ENCODE measurements around the gene IRF2.

DNA sequence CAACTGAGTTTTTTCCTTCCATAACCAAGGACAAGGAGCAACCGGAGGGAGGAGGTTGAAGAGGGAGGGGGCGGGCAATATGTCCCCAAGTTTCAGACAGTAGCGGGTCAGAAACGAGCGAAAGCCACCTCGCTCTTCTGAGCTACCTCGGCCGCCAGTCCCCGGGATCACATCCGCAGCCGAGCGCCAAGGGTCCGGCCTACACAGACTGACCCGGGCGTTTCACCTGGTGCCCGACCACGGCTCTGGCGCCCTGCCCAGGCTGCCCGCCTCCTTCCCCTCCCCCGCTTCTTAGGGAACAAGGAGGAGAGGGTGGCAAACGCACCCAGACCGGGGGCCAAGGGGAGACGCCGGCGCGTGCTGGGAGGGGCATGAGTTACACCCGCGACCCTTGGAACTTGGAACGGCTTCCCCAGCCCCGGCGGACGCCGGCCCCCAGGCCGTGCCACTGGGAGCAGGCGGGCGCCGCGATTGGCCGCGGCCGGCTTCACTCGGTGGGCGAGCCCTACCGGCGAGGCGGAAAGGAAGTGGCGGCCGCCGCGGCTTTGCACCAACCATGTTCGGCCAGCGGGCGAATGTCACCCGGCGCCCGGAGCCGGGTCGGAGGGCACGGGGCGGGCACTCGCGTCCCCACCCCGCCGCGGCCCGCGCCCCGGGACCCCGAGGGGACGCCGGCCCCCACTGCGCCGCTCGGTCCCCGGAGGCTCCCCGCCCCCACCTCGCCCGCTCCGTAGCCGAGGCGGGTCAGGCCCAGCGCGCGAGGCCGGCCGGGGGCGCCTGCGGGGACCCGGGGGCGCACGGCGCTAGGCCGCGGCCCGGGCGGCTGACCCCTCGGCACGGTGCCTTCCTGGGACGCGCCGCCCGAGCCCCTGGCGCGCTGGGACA lies 1.5 kb downstream of the IRF2 start:
- no peak for TF ChIP-seq EZH2 (IDR thresholded peaks at IDR 0.05; ENCODE audit: insufficient read depth, poor library complexity, severe bottlenecking)
- no peak for TF ChIP-seq EZH2phosphoT487 (IDR thresholded peaks at IDR 0.05; ENCODE audit: insufficient read depth, low read depth)

All from GM23248 (cell line).